SU-DHL-6 (cell line): ENCODE results near the gene SERTAD3.
A peak's percentile ranks its signal among the peaks of the same experiment; 100 is the strongest.

Source experiments
- H2AFZ ChIP-seq: fragments of 200-600 bp; sonication (generic); 2 replicates; pipeline ENCODE4 v1.6.1; 2014; ENCODE audit warnings: low read depth, mild to moderate bottlenecking, moderate library complexity, mixed read lengths, antibody characterized with exemption, low read length; ENCODE audit not compliant: severe bottlenecking
- H3F3A ChIP-seq: fragments of 200-600 bp; shearing (Covaris generic); 2 replicates; pipeline ENCODE4 v1.6.0; 2016; ENCODE audit warnings: antibody characterized with exemption, mild to moderate bottlenecking; ENCODE audit not compliant: insufficient read depth
- H3K27ac ChIP-seq: fragments of 200-600 bp; sonication (generic); 2 replicates; pipeline ENCODE4 v1.5.1; 2016; ENCODE audit warnings: low read depth, mild to moderate bottlenecking, low read length, moderate library complexity, mixed read lengths
- H3K27me3 ChIP-seq: fragments of 200-600 bp; sonication (generic), shearing (Covaris generic); 2 replicates; pipeline ENCODE4 v1.6.0; 2014; ENCODE audit warnings: mild to moderate bottlenecking, low read length
- H3K36me3 ChIP-seq: fragments of 200-600 bp; sonication (generic); 2 replicates; pipeline ENCODE4 v1.6.1; 2014; ENCODE audit warnings: mild to moderate bottlenecking, low read length, mixed read lengths
- H3K4me2 ChIP-seq: fragments of 300-600, 200-600 bp; shearing (Covaris generic), sonication (generic); 2 replicates; pipeline ENCODE4 v1.6.0; 2014; ENCODE audit warnings: low read length, low read depth, mild to moderate bottlenecking; ENCODE audit not compliant: poor library complexity, severe bottlenecking
- H3K4me3 ChIP-seq: fragments of 200-600 bp; sonication (generic); 2 replicates; pipeline ENCODE4 v1.5.1; 2014; ENCODE audit warnings: antibody characterized with exemption, low read length, mild to moderate bottlenecking, mixed read lengths; ENCODE audit not compliant: insufficient read depth, poor library complexity, severe bottlenecking
- H3K79me2 ChIP-seq: fragments of 200-600 bp; sonication (generic); 2 replicates; pipeline ENCODE4 v1.6.1; 2014; ENCODE audit warnings: mild to moderate bottlenecking, low read length, moderate library complexity; ENCODE audit not compliant: insufficient read depth
- H3K9ac ChIP-seq: fragments of 200-600 bp; sonication (generic); 2 replicates; pipeline ENCODE4 v1.7.0; 2014; ENCODE audit warnings: mild to moderate bottlenecking, low read length
- H3K9me2 ChIP-seq: fragments of 200-600 bp; sonication (generic); replicated peaks from 2 replicates; pipeline ENCODE4 v1.6.1; 2014; ENCODE audit warnings: low read length; ENCODE audit not compliant: insufficient read depth
- H3K9me3 ChIP-seq: fragments of 200-600 bp; sonication (generic); 2 replicates; pipeline ENCODE4 v1.6.1; 2014; ENCODE audit warnings: low read length, mixed read lengths; ENCODE audit not compliant: insufficient read depth
- H4K20me1 ChIP-seq: fragments of 200-600 bp; sonication (generic); 2 replicates; pipeline ENCODE4 v1.6.1; 2014; ENCODE audit warnings: low read depth, mild to moderate bottlenecking, antibody characterized with exemption, low read length, moderate library complexity, mixed read lengths
- CTCF ChIP-seq: fragments of 200-600 bp; sonication (generic); IDR thresholded peaks from one replicate; pipeline ENCODE4 v1.5.1; 2017; ENCODE audit warnings: antibody characterized with exemption, mild to moderate bottlenecking, low read length, moderate library complexity; ENCODE audit not compliant: insufficient read depth, poor library complexity, severe bottlenecking
- EZH2phosphoT487 ChIP-seq: fragments of 200-600 bp; sonication (generic), shearing (Covaris generic); conservative IDR thresholded peaks from 2 replicates; pipeline ENCODE4 v1.6.1; 2018; ENCODE audit warnings: mild to moderate bottlenecking, antibody characterized with exemption, low read length, moderate library complexity, mixed read lengths

SERTAD3 gene

DNA sequence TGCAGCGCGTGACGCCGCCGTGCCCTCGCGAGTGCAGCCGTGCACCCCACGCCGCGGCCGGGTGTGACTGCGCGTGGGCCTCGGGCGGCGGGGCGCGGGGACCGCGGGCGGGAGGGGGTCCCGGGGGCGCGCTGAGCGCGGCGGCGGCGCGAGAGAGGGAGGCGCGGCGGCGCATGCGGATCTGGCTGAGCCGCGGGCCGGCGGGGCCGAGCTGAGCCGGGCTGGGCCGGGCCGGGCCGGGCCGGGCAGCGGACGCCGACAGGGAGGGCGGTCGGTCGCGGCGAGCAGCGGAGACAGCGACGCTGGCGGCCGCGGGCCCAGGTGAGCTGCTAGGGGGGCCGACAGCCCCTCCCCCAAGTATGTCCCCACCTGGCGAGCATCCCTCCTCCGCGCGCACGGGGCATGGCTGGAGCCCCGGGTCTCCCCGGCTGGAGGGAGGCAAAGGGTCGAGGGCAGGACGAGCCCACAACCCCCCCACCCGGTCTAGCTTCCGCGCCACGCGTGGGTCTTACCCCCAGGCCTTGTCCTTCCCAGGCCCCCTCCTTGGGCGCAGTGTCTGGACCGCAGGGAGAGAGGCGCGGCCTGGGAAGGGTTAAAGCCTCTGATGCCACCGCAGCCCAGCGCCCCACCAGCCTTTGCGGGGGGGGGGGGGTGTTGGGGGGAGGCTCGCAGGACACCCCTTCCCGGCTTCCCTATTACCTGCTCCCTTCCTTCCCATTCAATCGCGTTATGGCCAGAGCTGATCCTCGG is 23.0 kb upstream of the SERTAD3 start, which contains the start of gene SPTBN4:
Gene SPTBN4 (plus strand): TSS at position 17 of the 750 bp plus-strand sequence. CDS start 5,621 bp downstream, outside the sequence.
- Histone ChIP-seq H3K27me3 (no peaks in the 10 kb centered on the region), H3K4me3 (peak within 1 kb of the TSS; percentile 41), H2AFZ (peak within 1 kb of the TSS; percentile 90)

DNA sequence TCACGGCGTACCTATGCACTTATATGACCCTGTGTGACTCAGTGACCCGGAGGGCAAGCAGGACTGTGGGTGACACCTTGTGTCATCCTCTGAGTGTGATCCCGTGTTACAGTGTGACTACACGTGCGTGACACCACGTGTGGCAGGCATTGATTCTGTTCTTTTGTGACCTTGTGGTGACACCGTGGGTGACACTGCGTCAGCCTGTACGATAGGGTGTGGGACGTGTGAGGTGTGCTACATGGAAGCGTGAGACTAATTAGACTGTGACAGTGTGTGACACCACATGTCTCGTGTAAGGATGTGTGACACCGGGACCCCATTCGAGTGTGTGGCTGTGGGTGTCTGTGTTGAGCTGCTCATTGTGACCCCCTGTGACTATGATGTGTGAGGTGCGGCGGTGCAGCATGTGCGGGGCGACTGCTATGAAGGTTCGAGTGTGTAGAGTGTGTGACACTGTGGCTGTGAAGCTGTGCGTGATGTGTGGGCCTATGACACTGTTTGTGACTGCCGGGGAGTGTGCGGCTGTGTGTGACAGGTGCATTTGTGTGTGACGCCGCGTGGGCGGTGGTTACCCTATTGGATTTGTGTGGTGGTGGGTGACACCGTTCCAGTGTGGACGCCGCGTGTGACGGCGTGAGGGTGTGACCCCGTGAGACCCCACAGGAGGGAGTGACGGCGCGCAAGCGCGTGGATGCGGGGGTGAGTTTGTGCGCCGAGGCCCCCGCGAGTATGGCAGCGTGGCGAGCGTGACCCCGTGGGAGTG is 22.3 kb upstream of the SERTAD3 start:
- Histone ChIP-seq H3K9me3 (no peaks in the 10 kb centered on the region), H3K36me3 (no peaks in the 10 kb centered on the region), H3K9me2 (no peaks in the 10 kb centered on the region), H3K27ac (no peak overlapping the region), H3K4me3 (peak overlapping the region; percentile 41), H3K79me2 (no peaks in the 10 kb centered on the region), H3K4me2 (peak overlapping the region; percentile 65), H4K20me1 (no peaks in the 10 kb centered on the region), H3K27me3 (no peaks in the 10 kb centered on the region), H3F3A (0 out of 2 replicates have a peak, but pooled peaks cover 3% of the 10 kb centered on the region), H3K9ac (peak overlapping the region; percentile 29; the same call in 1 of the 2 replicates), H2AFZ (peak overlapping the region; percentile 90)
- TF ChIP-seq CTCF, result no peak
- no peak for TF ChIP-seq EZH2phosphoT487

More for the DNA sequence above, 23.0 kb upstream of the SERTAD3 start, which contains the start of gene SPTBN4:
- Histone ChIP-seq H3K79me2 (no peaks in the 10 kb centered on the region), H3K4me2 (peak within 1 kb of the TSS; percentile 65), H3K9me3 (no peaks in the 10 kb centered on the region), H3F3A (0 out of 2 replicates have a peak, but pooled peaks cover 3% of the 10 kb centered on the region), H3K36me3 (no peaks in the 10 kb centered on the region), H4K20me1 (no peaks in the 10 kb centered on the region), H3K27ac (no peak within 1 kb of the TSS), H3K9me2 (no peaks in the 10 kb centered on the region), H3K9ac (peak within 1 kb of the TSS; percentile 29; the same call in 1 of the 2 replicates)
- TF ChIP-seq CTCF (no peak), EZH2phosphoT487 (no peak)

DNA sequence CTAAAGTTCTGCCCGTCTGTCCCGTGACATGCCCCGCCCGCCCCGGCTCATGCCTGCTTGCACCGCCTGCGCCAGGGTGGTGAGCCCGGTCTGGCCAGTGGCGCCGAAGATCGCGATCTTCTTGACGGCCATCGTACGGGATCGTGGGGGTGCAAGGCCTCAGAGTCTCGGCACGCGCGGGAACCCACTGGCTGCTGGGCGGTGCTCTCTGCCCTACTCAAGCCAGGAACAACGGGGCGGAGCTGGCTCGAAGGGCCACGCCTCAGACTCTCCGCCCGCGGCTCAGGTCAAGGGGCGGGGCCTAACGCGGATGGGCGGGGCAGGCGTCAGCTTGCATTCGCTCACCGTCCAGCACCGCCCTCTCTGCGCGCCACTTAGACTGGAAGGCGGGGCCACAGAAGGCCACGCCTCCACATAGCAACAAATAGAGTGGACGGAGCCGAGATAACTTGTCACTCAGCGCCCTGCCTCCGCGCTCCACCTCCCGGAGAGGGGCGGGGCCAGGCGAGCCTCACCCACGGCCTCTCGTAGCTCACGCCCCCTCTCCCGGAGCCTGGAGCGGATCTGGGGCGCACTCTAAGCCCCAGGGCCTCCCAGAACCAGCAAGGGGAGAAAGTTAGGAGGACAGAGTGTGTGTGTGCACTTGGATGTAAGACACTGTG is 21.6 kb upstream of the SERTAD3 start, which contains the start of gene BLVRB:
Gene BLVRB (minus strand): TSS at position 189 of the 662 bp plus-strand sequence. CDS start 57 bp downstream, at position 132.
- H3F3A ChIP-seq, result 0 out of 2 replicates have a peak, but pooled peaks cover 3% of the 10 kb centered on the region
- H3K27ac ChIP-seq, result no peak within 1 kb of the TSS
- no peaks in the 10 kb centered on the region for H3K9me3 ChIP-seq
- no peaks in the 10 kb centered on the region for H3K79me2 ChIP-seq
- no peaks in the 10 kb centered on the region for H3K27me3 ChIP-seq
- peak within 1 kb of the TSS; percentile 93 for H2AFZ ChIP-seq
- peak within 1 kb of the TSS; percentile 72 for H3K4me3 ChIP-seq
- H3K36me3 ChIP-seq, result no peaks in the 10 kb centered on the region
- no peak for TF ChIP-seq CTCF
- no peak for TF ChIP-seq EZH2phosphoT487
- no peaks in the 10 kb centered on the region for H4K20me1 ChIP-seq
- peak within 1 kb of the TSS; percentile 79 for H3K4me2 ChIP-seq
- peak within 1 kb of the TSS; percentile 70 for H3K9ac ChIP-seq
- H3K9me2 ChIP-seq, result no peaks in the 10 kb centered on the region
